H1 (cell line): ENCODE data around the gene UBE2E2. TPM values are rescaled to one million over a fixed set of nuclear protein-coding genes. Genes with fewer than 3 reads are reported as not detected.

Source experiments
- CTCF ChIA-PET: fragments of 300-600 bp; sonication (Branson Sonifier 250); formaldehyde crosslinking; loops from one replicate; lab custom pipeline; 2021; ENCODE audit not compliant: partially characterized antibody; lab: Charles Lee
- POLR2A ChIA-PET: fragments of 300-600 bp; sonication (Branson Sonifier 250); formaldehyde crosslinking; loops from one replicate; lab custom pipeline; 2021; ENCODE audit warnings: inconsistent platforms; ENCODE audit not compliant: partially characterized antibody; lab: Charles Lee
- DNase-seq, 2 experiments: peaks; one replicate each; pipeline versions ENCODE4 v3.0.0 to v3.0.0-alpha.2; 2010 to 2022; ENCODE audit warnings: low spot score in 2 of 2, low read depth in 1 of 2, mixed read lengths in 1 of 2
- FAIRE-seq: peaks from 2 replicates; lab custom pipeline; 2011; peaks lifted over from hg19 to GRCh38; lab: Jason Lieb, UNC
- H2AFZ ChIP-seq: 2 replicates; pipeline ENCODE4 v1.8.1; 2012; ENCODE audit warnings: low read length, inconsistent platforms
- H2AK5ac ChIP-seq: 2 replicates; pipeline ENCODE4 v1.6.1; 2013; ENCODE audit warnings: low read depth, low read length
- H2BK120ac ChIP-seq: replicated peaks from 2 replicates; pipeline ENCODE3; 2013; ENCODE audit warnings: low read depth, low read length, inconsistent platforms
- H2BK12ac ChIP-seq: 2 replicates; pipeline ENCODE4 v1.6.1; 2013; ENCODE audit warnings: low read depth, low read length
- H2BK15ac ChIP-seq: 2 replicates; pipeline ENCODE4 v1.6.1; 2013; ENCODE audit warnings: low read length
- H2BK20ac ChIP-seq: 2 replicates; pipeline ENCODE4 v1.6.1; 2013; ENCODE audit warnings: low read length
- H2BK5ac ChIP-seq: 2 replicates; pipeline ENCODE4 v1.6.1; 2013; ENCODE audit warnings: low read depth, low read length
- H3K14ac ChIP-seq: 2 replicates; pipeline ENCODE4 v1.6.1; 2013; ENCODE audit warnings: inconsistent platforms; ENCODE audit not compliant: insufficient read length
- H3K18ac ChIP-seq: 2 replicates; pipeline ENCODE4 v1.6.1; 2013; ENCODE audit warnings: low read length; ENCODE audit errors: extremely low read depth
- H3K23ac ChIP-seq: 2 replicates; pipeline ENCODE4 v1.6.1; 2013; ENCODE audit warnings: inconsistent platforms; ENCODE audit not compliant: insufficient read length
- H3K23me2 ChIP-seq: 2 replicates; pipeline ENCODE4 v1.6.1; 2013; ENCODE audit warnings: low read depth, low read length
- H3K27ac ChIP-seq: 2 replicates; pipeline ENCODE4 v1.6.1; 2011; ENCODE audit warnings: low read depth, low read length, inconsistent platforms
- H3K27me3 ChIP-seq, 4 experiments: replicated peaks in 1 of 4; 1 replicate in 1 of 4; 2 replicates in 3 of 4; pipeline versions ENCODE4 v1.6.1 to v1.8.1; 2011 to 2013; ENCODE audit warnings: low read length in 3 of 4, mild to moderate bottlenecking in 3 of 4, inconsistent platforms in 2 of 4, mixed read lengths in 2 of 4, moderate library complexity in 1 of 4; ENCODE audit not compliant: control insufficient read depth in 3 of 4, insufficient read depth in 3 of 4; ENCODE audit errors: extremely low read depth in 1 of 4
- H3K36me3 ChIP-seq, 4 experiments: 2 replicates each; pipeline versions ENCODE4 v1.6.1 to v1.8.1; 2011 to 2013; ENCODE audit warnings: mild to moderate bottlenecking in 4 of 4, low read length in 3 of 4, moderate library complexity in 2 of 4, control low read depth in 1 of 4, inconsistent platforms in 1 of 4; ENCODE audit not compliant: insufficient read depth in 4 of 4, control insufficient read depth in 2 of 4
- H3K4ac ChIP-seq: replicated peaks from 2 replicates; pipeline ENCODE3; 2013; ENCODE audit warnings: low read length, low read depth, mixed read lengths, inconsistent platforms; ENCODE audit not compliant: insufficient read length
- H3K4me1 ChIP-seq, 4 experiments: replicated peaks in 1 of 4; 1 replicate in 1 of 4; 2 replicates in 3 of 4; pipeline versions ENCODE4 v1.6.1 to v1.8.1; 2011 to 2013; ENCODE audit warnings: low read length in 3 of 4, inconsistent platforms in 2 of 4, mixed read lengths in 1 of 4; ENCODE audit not compliant: insufficient read depth in 4 of 4, control insufficient read depth in 3 of 4
- H3K4me2 ChIP-seq, 2 experiments: 2 replicates each; pipeline versions ENCODE4 v1.6.1 to v1.8.1; 2011 to 2013; ENCODE audit warnings: low read depth in 2 of 2, low read length in 2 of 2, control low read depth in 1 of 2, inconsistent platforms in 1 of 2, mild to moderate bottlenecking in 1 of 2; ENCODE audit not compliant: insufficient read depth in 1 of 2
- H3K4me3 ChIP-seq, 4 experiments: fragments of 200-600, 300-600 bp in 1 of 4; sonication (generic), shearing (Covaris generic), sonication (Bioruptor Twin) in 1 of 4; 2 replicates each; pipeline versions ENCODE4 v1.5.1 to v1.8.1; 2011 to 2016; ENCODE audit warnings: low read length in 4 of 4, low read depth in 3 of 4, control low read depth in 2 of 4, inconsistent platforms in 2 of 4, mild to moderate bottlenecking in 2 of 4, mixed read lengths in 1 of 4, moderate library complexity in 1 of 4; ENCODE audit not compliant: insufficient read depth in 2 of 4; ENCODE audit errors: extremely low read depth in 1 of 4
- H3K56ac ChIP-seq: replicated peaks from 2 replicates; pipeline ENCODE3; 2013; ENCODE audit warnings: low read depth, mild to moderate bottlenecking, mixed read lengths, low read length, inconsistent platforms; ENCODE audit not compliant: insufficient read length
- H3K79me1 ChIP-seq: 2 replicates; pipeline ENCODE4 v1.6.1; 2013; ENCODE audit warnings: low read depth, low read length, control low read depth
- H3K79me2 ChIP-seq, 2 experiments: 2 replicates each; pipeline versions ENCODE4 v1.6.1 to v1.8.1; 2012 to 2013; ENCODE audit warnings: low read length in 2 of 2, mild to moderate bottlenecking in 2 of 2, inconsistent platforms in 1 of 2; ENCODE audit not compliant: insufficient read depth in 2 of 2, control insufficient read depth in 1 of 2
- H3K9ac ChIP-seq, 4 experiments: replicated peaks in 1 of 4; 1 replicate in 1 of 4; 2 replicates in 3 of 4; pipeline versions ENCODE4 v1.6.1 to v1.8.1; 2011 to 2013; ENCODE audit warnings: low read depth in 3 of 4, low read length in 3 of 4, control low read depth in 2 of 4, mild to moderate bottlenecking in 2 of 4, moderate library complexity in 2 of 4, inconsistent platforms in 1 of 4; ENCODE audit errors: extremely low read depth in 1 of 4
- H3K9me3 ChIP-seq, 2 experiments: 2 replicates each; pipeline versions ENCODE4 v1.6.1 to v1.8.1; 2012 to 2013; ENCODE audit warnings: mild to moderate bottlenecking in 2 of 2, moderate library complexity in 2 of 2, control low read depth in 1 of 2, inconsistent platforms in 1 of 2, low read depth in 1 of 2, low read length in 1 of 2, mixed read lengths in 1 of 2; ENCODE audit not compliant: insufficient read depth in 2 of 2
- H4K20me1 ChIP-seq, 2 experiments: replicated peaks in 1 of 2; 2 replicates each; pipeline versions ENCODE3 to v1.8.1; 2011 to 2013; ENCODE audit warnings: inconsistent platforms in 2 of 2, low read length in 2 of 2, mild to moderate bottlenecking in 1 of 2; ENCODE audit not compliant: insufficient read depth in 2 of 2, control insufficient read depth in 1 of 2
- H4K5ac ChIP-seq: 2 replicates; pipeline ENCODE4 v1.6.1; 2013; ENCODE audit warnings: low read length, low read depth, mixed read lengths, inconsistent platforms; ENCODE audit not compliant: insufficient read length
- H4K8ac ChIP-seq: 2 replicates; pipeline ENCODE4 v1.8.0; 2013; ENCODE audit warnings: mild to moderate bottlenecking, moderate library complexity, low read length, inconsistent platforms; ENCODE audit not compliant: insufficient read depth; ENCODE audit errors: extremely low read depth
- H4K91ac ChIP-seq: replicated peaks from 2 replicates; pipeline ENCODE3; 2013; ENCODE audit warnings: low read length, mixed read lengths, inconsistent platforms; ENCODE audit not compliant: insufficient read length
- CBX8 ChIP-seq: fragments of 300-800, 300-1000 bp; sonication (generic); IDR thresholded peaks from 2 replicates; pipeline ENCODE4 v1.7.1; 2016; ENCODE audit warnings: low read depth, low read length, borderline replicate concordance
- CHD1 ChIP-seq: IDR thresholded peaks from 2 replicates; pipeline ENCODE4 v1.6.1; 2012; ENCODE audit warnings: low read depth, low read length, improper control_type of control experiment
- CHD2 ChIP-seq: IDR thresholded peaks from 2 replicates; pipeline ENCODE4 v1.6.1; 2012; ENCODE audit warnings: low read length, improper control_type of control experiment
- JUN ChIP-seq: IDR thresholded peaks from 2 replicates; pipeline ENCODE4 v1.6.1; 2011; ENCODE audit warnings: low read depth, mild to moderate bottlenecking, improper control_type of control experiment, low read length
- KDM1A ChIP-seq: fragments of 200-600, 300-600 bp; sonication (generic); IDR thresholded peaks from 2 replicates; pipeline ENCODE4 v1.7.1; 2016; ENCODE audit warnings: mild to moderate bottlenecking, low read length, borderline replicate concordance
- POLR2A ChIP-seq, 2 experiments: IDR thresholded peaks; 1 replicate in 1 of 2; 2 replicates in 1 of 2; pipeline ENCODE4 v1.6.1; 2011; ENCODE audit warnings: low read depth in 2 of 2, low read length in 2 of 2, mild to moderate bottlenecking in 2 of 2; ENCODE audit errors: control extremely low read depth in 1 of 2
- SIRT6 ChIP-seq: IDR thresholded peaks from one replicate; pipeline ENCODE4 v1.7.1; 2012; ENCODE audit warnings: low read length, inconsistent platforms
- TBP ChIP-seq: IDR thresholded peaks from 2 replicates; pipeline ENCODE4 v1.6.1; 2011; ENCODE audit warnings: low read depth, low read length, improper control_type of control experiment
- WGBS, 2 experiments: shearing (Covaris generic) in 1 of 2; methylation state at CpG; one replicate each; pipeline versions ENCODE4 v1.1.6 to v1.1.7; 2013 to 2015; ENCODE audit warnings: low lambda C conversion rate in 2 of 2, mixed read lengths in 2 of 2, inconsistent platforms in 1 of 2, low coverage in 1 of 2, missing lambda C conversion rate in 1 of 2; ENCODE audit not compliant: insufficient replicate concordance in 2 of 2, insufficient coverage in 1 of 2, insufficient read length in 1 of 2; ENCODE audit errors: extremely low coverage in 1 of 2, missing lambda C conversion rate in 1 of 2; 5-methylcytosine and 5-hydroxymethylcytosine counted together
- polyA plus RNA-seq, 7 experiments: library from polyadenylated mRNA; depleted of rRNA in 3 of 7; stranded (reverse) in 5 of 7; unstranded in 2 of 7; fragments of >200 nt in 5 of 7; fragments of 200-250 nt in 2 of 7; gene quantifications; 1 replicate in 5 of 7; 2 replicates in 1 of 7; 4 replicates in 1 of 7; pipeline versions ENCODE4 v1.2.1 to v1.2.3, GENCODE V29; 2011 to 2013; ENCODE audit warnings: missing spikeins in 2 of 7, mixed read lengths in 2 of 7
- total RNA-seq: library from RNA; stranded (reverse); fragmentation: NEBNext Ultra II Directional; extraction: Animal tissue kit (Norgen Biotek cat#: 25700); gene quantifications from 2 replicates; pipeline ENCODE4 v1.2.1, GENCODE V29; 2021
- TF ChIP-seq, protein P1 (sequence below): IDR thresholded peaks from 2 replicates; pipeline ENCODE4 v1.6.1; 2012; ENCODE audit warnings: low read length, inconsistent platforms
- TF ChIP-seq, protein P2 (sequence below): IDR thresholded peaks from 2 replicates; pipeline ENCODE4 v1.6.1; 2011; ENCODE audit warnings: low read depth, mild to moderate bottlenecking, low read length; ENCODE audit not compliant: insufficient read depth

Gene UBE2E2
- total and polyA plus RNA-seq, 2 of the 8 experiments (the other 6 are each of a cell fraction or from before 2014, with no cell fraction given) = 57.6 to 70.6 TPM

DNA sequence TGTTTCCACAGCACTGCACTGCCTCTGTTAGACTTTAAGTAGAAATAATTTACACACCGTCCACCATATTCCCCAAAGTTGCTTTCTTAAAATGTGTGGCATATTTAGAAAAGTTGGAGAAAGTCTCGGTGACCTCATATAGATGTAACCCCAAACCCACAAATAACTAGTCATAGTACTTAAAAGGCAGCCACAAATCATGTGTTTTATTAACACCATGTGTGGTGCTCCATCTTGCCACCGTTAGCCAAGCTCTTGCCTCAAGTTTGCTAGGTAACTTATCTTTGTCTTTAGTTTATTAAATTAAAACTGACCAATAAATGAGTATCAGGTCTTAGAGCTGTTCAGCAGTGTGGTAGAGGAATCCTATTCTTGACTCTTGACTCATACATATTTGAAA is 257.9 kb downstream of the UBE2E2 start:
- no peak overlapping the region for H2BK20ac ChIP-seq
- no peak overlapping the region for H3K18ac ChIP-seq
- H2AFZ ChIP-seq = no peak overlapping the region
- no peak overlapping the region for H2BK5ac ChIP-seq
- H4K8ac ChIP-seq = no peak overlapping the region
- H4K91ac ChIP-seq = no peak overlapping the region
- no peak overlapping the region for H2BK12ac ChIP-seq
- no peak overlapping the region for H3K56ac ChIP-seq
- no peak overlapping the region for H4K5ac ChIP-seq
- DNase-seq (no peak), FAIRE-seq (no peak)
- ChIA-PET POLR2A (no interaction called here), CTCF (no interaction called here)
- H2AK5ac ChIP-seq = no peak overlapping the region
- H3K27ac ChIP-seq = no peak overlapping the region
- H3K79me2 ChIP-seq = 0 out of 4 replicates have a peak, but pooled peaks cover 0 to 6% of the 10 kb centered on the region in 2 experiments
- no peak overlapping the region for H3K4ac ChIP-seq
- H3K23me2 ChIP-seq = no peaks in the 10 kb centered on the region
- H3K4me2 ChIP-seq = no peak overlapping the region
- WGBS, 2 experiments = 97% methylated on average over 3 of the region's 3 CpGs; no CpG with 5 or more reads in 1 of the 2 experiments
- no peaks in the 10 kb centered on the region for H3K79me1 ChIP-seq
- no peak overlapping the region for H3K4me3 ChIP-seq
- TF ChIP-seq SIRT6 (no peak), JUN (no peak), CBX8 (no peak), CHD2 (no peak), CHD1 (no peak), KDM1A (no peak), POLR2A (IDR thresholded peaks at IDR 0.05; ENCODE audit: control extremely low read depth in 1 of 2, low read depth in 2 of 2, low read length in 2 of 2) (no peak), TBP (no peak)
- TF ChIP-seq, protein P1, sequence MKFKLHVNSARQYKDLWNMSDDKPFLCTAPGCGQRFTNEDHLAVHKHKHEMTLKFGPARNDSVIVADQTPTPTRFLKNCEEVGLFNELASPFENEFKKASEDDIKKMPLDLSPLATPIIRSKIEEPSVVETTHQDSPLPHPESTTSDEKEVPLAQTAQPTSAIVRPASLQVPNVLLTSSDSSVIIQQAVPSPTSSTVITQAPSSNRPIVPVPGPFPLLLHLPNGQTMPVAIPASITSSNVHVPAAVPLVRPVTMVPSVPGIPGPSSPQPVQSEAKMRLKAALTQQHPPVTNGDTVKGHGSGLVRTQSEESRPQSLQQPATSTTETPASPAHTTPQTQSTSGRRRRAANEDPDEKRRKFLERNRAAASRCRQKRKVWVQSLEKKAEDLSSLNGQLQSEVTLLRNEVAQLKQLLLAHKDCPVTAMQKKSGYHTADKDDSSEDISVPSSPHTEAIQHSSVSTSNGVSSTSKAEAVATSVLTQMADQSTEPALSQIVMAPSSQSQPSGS = no peak
- TF ChIP-seq, protein P2, sequence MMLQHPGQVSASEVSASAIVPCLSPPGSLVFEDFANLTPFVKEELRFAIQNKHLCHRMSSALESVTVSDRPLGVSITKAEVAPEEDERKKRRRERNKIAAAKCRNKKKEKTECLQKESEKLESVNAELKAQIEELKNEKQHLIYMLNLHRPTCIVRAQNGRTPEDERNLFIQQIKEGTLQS = no peak
- no peak overlapping the region for H2BK15ac ChIP-seq
- no peak overlapping the region for H3K9ac ChIP-seq
- H3K14ac ChIP-seq = no peak overlapping the region
- H3K36me3 ChIP-seq = no peaks in the 10 kb centered on the region
- peaks cover 0 to 2% (median 0%) of the 10 kb centered on the region in 4 experiments; a peak in 1 of 7 replicates for H3K27me3 ChIP-seq
- H3K4me1 ChIP-seq = peaks cover 0 to 3% (median 1%) of the 10 kb centered on the region in 4 experiments; a peak in 2 of 7 replicates
- H4K20me1 ChIP-seq = no peaks in the 10 kb centered on the region
- H2BK120ac ChIP-seq = no peak overlapping the region
- H3K23ac ChIP-seq = no peak overlapping the region
- no peaks in the 10 kb centered on the region for H3K9me3 ChIP-seq
